Neural crest cell (in vitro differentiated cells): Measurements from ENCODE around the gene KRT76. TPM values are rescaled to one million over a fixed set of nuclear protein-coding genes. Genes with fewer than 3 reads are reported as not detected.

Source experiments
- DNase-seq: peaks from one replicate; pipeline ENCODE4 v3.0.0; 2021; ENCODE audit warnings: low read depth, mixed read lengths, low spot score
- H3K27ac Mint-ChIP-seq: one replicate; pipeline ENCODE4 v1.8.0; 2021; ENCODE audit warnings: mild to moderate bottlenecking, mixed read lengths; ENCODE audit not compliant: unreplicated experiment
- H3K27me3 Mint-ChIP-seq: 2 replicates; pipeline ENCODE4 v1.8.0; 2021; ENCODE audit warnings: low read depth, mild to moderate bottlenecking, mixed read lengths
- H3K36me3 Mint-ChIP-seq: 2 replicates; pipeline ENCODE4 v1.8.0; 2021; ENCODE audit warnings: low read depth, mild to moderate bottlenecking, mixed read lengths
- H3K4me1 Mint-ChIP-seq: 2 replicates; pipeline ENCODE4 v1.8.0; 2021; ENCODE audit warnings: mixed read lengths
- H3K4me3 Mint-ChIP-seq: one replicate; pipeline ENCODE4 v1.8.0; 2021; ENCODE audit warnings: mild to moderate bottlenecking, mixed read lengths
- H3K9me3 Mint-ChIP-seq: 2 replicates; pipeline ENCODE4 v1.8.0; 2021; ENCODE audit warnings: mixed read lengths
- total RNA-seq: library from RNA; stranded (reverse); gene quantifications from 2 replicates; pipeline ENCODE4 v1.2.1, GENCODE V29; 2021
- TF ChIP-seq, protein P1 (sequence below): fragments of 200-600 bp; sonication (generic); conservative IDR thresholded peaks from 2 replicates; pipeline ENCODE4 v1.5.0; 2021; ENCODE audit warnings: antibody characterized with exemption, mild to moderate bottlenecking

Gene KRT76
- total RNA-seq, 1 donor from 2014 or later, result not detected

DNA sequence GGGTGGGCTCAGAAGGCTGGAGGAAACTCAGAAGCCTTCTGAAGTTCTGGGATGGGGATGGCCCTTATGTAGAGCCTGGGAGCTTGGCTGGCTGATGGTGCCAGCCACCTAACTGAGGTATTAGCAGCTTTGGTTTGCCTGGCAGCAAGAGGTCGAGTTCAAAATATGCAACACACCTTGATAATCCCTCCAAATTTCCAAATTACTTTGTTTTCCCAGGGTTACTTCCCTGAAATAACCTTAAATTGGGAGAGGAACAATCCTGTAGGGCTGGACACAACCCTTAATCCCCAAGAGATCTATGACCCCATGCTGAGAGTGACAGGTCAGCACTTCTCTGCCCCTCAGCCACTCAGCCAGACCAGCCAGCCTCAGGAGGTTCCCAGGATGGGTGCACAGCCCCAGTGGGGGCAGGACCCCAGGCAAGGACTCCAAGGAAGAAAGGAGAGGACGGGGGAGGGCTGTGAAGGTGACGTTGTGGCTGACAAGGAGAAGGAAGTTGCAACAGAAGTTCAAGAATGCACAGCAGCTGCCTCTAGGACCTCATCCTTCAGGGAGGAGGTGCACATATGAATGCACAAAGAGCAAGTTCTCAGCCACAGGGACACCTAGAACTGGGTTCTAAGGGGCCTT lies 55.2 kb downstream of the KRT76 start:
- no peaks in the 10 kb centered on the region for H3K36me3 Mint-ChIP-seq
- H3K27me3 Mint-ChIP-seq, result peaks cover 36% of the 10 kb centered on the region

DNA sequence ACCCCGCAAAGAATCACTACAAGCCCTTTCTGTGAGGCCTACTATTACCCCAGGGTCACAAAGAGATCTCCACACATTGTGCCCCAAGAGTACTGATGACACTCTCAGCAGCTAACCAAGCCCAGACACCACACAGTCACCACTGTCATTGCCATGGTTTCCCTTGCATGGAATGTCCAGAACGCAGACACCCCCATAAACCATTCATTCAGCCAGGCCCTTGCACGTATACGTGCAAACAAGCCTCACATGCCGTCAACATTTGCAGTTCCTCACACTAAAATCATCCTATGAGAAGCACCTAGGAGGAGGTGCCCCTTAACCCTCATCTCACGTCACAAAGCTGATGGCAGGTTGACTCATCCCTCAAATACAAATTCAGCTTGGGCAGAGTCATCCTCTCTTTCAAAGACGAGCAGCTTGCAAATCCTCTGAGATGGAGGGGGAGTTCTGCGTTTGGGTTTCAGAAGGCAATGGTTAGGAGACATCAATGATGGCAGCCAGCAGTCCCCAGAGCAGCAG lies 56.7 kb downstream of the KRT76 start:
- Mint-ChIP-seq H3K4me3 (no peak overlapping the region), H3K36me3 (no peaks in the 10 kb centered on the region), H3K27ac (peak overlapping the region; percentile 16), H3K9me3 (no peaks in the 10 kb centered on the region), H3K4me1 (no peaks in the 10 kb centered on the region), H3K27me3 (peaks cover 39% of the 10 kb centered on the region)
- DNase-seq, result no peak
- TF ChIP-seq, protein P1, sequence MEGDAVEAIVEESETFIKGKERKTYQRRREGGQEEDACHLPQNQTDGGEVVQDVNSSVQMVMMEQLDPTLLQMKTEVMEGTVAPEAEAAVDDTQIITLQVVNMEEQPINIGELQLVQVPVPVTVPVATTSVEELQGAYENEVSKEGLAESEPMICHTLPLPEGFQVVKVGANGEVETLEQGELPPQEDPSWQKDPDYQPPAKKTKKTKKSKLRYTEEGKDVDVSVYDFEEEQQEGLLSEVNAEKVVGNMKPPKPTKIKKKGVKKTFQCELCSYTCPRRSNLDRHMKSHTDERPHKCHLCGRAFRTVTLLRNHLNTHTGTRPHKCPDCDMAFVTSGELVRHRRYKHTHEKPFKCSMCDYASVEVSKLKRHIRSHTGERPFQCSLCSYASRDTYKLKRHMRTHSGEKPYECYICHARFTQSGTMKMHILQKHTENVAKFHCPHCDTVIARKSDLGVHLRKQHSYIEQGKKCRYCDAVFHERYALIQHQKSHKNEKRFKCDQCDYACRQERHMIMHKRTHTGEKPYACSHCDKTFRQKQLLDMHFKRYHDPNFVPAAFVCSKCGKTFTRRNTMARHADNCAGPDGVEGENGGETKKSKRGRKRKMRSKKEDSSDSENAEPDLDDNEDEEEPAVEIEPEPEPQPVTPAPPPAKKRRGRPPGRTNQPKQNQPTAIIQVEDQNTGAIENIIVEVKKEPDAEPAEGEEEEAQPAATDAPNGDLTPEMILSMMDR, result no peak

More for the DNA sequence above, 55.2 kb downstream of the KRT76 start:
- H3K4me1 Mint-ChIP-seq, result no peaks in the 10 kb centered on the region
- DNase-seq, result no peak
- H3K9me3 Mint-ChIP-seq, result no peaks in the 10 kb centered on the region
- TF ChIP-seq, protein P1, result no peak
- H3K4me3 Mint-ChIP-seq, result no peak overlapping the region
- no peak overlapping the region for H3K27ac Mint-ChIP-seq

Other genes with a start within 250 kb of the KRT76 start
- not detected in 2 replicates for gene KRT71, start 224.2 kb downstream of the KRT76 start, total RNA-seq
- gene KRT74, start 203.5 kb downstream of the KRT76 start, total RNA-seq, result not detected in 2 replicates
- gene KRT72, start 175.9 kb downstream of the KRT76 start, total RNA-seq, result not detected in 2 replicates
- gene KRT73, start 158.8 kb downstream of the KRT76 start, total RNA-seq, result not detected in 2 replicates
- not detected in 2 replicates for gene KRT2, start 125.1 kb downstream of the KRT76 start, total RNA-seq
- gene KRT1, start 96.9 kb downstream of the KRT76 start, total RNA-seq, result not detected in 2 replicates
- not detected in 2 replicates for gene KRT77, start 73.8 kb downstream of the KRT76 start, total RNA-seq
- not detected in 2 replicates for gene KRT3, start 18.8 kb upstream of the KRT76 start, total RNA-seq
- gene KRT4, start 36.8 kb upstream of the KRT76 start, total RNA-seq, result not detected in 2 replicates
- not detected in 2 replicates for gene KRT79, start 57.0 kb upstream of the KRT76 start, total RNA-seq
- gene KRT78, start 71.6 kb upstream of the KRT76 start, total RNA-seq, result not detected in 2 replicates
- 8.3 and 10.3 TPM in 2 replicates for gene KRT8, start 127.7 kb upstream of the KRT76 start, total RNA-seq
- gene KRT18, start 171.8 kb upstream of the KRT76 start, total RNA-seq, result 6.4 and 6.9 TPM in 2 replicates
- 514 and 527 TPM in 2 replicates for gene EIF4B, start 229.1 kb upstream of the KRT76 start, total RNA-seq